ENCODE measurements around the gene SLIT2.

SLIT2 gene, protein sequence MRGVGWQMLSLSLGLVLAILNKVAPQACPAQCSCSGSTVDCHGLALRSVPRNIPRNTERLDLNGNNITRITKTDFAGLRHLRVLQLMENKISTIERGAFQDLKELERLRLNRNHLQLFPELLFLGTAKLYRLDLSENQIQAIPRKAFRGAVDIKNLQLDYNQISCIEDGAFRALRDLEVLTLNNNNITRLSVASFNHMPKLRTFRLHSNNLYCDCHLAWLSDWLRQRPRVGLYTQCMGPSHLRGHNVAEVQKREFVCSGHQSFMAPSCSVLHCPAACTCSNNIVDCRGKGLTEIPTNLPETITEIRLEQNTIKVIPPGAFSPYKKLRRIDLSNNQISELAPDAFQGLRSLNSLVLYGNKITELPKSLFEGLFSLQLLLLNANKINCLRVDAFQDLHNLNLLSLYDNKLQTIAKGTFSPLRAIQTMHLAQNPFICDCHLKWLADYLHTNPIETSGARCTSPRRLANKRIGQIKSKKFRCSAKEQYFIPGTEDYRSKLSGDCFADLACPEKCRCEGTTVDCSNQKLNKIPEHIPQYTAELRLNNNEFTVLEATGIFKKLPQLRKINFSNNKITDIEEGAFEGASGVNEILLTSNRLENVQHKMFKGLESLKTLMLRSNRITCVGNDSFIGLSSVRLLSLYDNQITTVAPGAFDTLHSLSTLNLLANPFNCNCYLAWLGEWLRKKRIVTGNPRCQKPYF (N-terminal part only)

DNA sequence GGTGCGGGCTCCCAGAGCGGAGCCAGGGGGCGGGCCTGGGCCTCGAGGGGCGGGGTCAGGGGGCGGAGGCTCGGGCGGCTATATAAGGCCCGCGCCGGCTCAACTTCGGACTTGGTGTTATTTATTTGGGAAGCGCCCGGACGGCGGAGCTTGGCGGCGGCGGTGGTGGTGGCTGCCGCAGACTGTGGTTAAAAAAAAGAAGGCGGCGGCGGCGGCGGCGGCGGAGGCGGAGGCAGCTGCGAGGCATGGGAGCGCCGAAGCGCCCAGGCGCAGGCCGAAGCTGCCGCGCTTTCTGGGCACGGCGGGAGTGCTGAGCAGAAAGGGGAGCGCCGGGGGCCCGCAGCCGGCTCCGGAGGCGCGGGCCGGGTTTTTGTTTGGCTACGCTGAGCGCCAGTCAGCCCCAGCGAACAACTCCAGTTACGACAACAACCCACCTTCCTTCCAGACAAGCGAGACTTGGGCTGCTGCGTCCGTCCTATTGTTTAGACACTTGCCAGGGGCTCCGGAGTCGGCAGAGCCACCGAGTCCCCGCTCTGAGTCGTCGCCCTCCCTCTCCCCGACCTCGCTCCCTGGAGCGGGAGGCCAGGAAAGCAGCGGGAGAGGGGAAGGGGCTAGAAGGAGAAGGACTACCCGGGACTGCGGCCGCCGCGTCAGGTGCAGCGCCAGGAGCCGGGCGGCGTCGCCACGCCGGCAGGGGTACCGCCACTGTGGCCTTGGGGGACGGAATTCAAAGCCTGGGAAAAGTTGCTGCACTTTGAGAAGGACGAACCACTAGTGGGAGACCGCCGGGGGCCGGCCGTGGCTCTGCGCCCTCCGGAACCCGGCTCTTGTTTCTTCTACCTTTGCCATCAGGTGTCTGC, at the start of gene SLIT2:
TSS of gene SLIT2 (plus strand) at position 110 of the 860 bp plus-strand sequence. CDS start 1,911 bp downstream, outside the sequence.
- peak; percentile 10 for DNase-seq

DNA sequence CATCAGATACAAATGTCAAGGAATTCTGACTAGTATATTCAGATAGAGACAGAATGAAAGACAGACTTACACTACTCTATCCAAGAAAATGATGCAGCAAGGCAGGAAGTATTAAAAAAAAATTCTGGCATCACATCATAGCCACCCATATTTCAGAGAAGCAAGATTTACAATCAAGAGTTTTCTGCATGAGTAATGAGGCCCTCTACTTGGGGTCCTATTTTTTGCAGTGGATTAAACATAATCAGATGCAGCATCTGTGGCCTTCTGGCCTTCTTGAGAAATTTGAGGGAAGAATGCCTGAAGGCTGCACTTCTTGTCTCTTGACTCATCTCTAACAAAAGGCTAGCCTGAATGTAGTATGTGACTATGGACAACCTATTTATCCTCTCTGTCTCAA, 48.2 kb upstream of the SLIT2 start:
- no peak for DNase-seq

DNA sequence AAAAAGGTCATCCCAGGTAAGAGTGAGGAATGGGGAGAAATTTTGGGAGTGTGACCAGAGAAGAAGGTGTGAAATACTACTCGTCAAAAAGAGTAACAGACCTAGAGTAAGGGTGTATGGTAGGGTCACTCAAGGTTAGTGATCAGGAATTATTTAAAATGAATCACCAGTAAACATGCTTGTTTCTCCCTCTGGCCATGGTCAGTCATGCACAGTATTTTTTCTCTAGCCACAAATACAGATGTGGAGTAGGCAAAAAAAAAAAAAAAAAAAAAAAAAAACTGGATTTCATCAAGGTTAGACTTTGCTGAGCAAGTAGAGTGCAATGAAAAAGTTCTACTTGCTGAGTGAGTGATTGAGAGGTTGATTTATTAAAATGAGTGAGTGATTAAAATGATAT, 34.2 kb upstream of the SLIT2 start:
- no peak for DNase-seq

DNA sequence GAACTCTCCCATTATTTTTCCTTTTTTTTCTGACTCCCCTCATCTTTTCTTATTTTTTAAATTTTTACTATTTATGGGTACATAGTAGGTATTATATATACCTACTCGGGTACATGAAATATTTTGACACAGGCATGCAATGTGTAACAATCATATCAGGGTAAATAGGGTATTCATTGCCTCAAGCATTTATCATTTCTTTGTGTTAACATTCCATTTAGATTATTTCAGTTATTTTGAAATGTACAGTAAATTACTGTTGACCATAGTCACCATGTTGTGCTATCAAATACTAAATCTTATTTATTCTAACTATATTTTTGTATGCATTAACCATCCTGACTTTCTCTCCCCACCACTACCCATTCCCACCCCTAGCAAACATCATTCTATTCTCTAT, 33.8 kb upstream of the SLIT2 start:
- DNase-seq, result no peak

DNA sequence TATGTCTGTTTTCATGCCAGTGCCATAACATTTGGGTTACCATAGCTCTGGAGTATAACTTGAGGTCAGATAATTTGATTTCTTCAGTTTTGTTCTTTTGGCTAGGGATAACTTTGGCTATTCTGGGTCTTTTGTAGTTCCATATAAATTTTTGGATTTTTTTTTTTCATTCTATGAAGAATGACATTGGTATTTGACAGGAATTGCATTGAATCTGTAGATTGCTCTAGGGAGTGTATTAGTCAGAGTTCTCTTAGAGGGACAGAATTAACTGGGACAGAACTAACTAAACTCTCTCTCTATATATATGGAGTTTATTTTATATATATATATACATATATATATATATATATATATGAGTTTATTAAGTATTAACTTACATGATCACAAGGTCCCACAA, 32.2 kb upstream of the SLIT2 start:
- no peak for DNase-seq

DNA sequence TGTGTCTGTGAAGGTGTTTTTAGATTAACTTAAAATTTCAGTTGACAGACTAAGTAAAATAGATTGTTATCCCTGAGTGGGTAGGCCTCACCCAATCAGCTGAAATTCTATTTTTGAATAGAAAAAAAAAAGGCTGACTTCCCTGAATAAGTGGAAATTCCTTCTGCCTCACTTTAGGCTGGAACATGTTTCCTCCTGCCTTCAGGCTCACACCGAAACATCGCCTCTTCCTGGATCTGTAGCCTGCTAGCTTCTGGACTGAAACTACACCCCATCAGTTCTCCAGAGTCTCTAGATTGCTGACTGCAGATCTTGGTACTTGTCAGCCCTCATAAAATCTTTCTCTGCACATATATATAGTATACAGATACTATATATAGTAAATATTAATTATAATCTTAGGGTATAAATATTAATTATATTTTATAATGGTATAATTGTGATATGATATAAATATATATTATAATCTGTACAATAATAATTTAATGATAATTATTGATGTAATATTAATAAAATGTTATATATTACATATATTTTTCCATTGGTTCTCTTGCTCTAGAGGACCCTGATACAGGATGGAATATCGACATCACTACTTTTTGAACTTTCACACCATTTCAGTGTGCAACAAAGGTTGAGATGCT, 13.7 kb upstream of the SLIT2 start:
- DNase-seq, result no peak

DNA sequence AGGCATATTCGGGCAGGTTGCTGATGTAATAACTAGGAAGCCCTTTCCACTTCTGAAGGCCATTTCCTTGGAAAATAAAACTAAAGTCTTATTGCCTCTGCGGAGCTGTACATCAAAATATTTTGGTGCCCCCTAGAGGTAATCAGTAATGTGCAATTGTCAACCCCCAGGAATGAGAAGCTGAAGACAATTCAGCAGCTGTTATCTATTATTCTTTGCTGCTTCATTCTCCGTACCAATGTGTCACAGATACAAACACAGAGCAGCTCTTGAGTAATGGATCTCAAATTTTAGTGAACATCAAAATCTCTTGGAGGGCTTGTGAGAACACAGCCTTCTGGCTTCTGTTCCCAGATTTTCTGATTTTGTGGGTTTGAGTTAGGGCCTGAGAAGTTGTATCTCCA, 3.5 kb upstream of the SLIT2 start:
- no peak for DNase-seq

DNA sequence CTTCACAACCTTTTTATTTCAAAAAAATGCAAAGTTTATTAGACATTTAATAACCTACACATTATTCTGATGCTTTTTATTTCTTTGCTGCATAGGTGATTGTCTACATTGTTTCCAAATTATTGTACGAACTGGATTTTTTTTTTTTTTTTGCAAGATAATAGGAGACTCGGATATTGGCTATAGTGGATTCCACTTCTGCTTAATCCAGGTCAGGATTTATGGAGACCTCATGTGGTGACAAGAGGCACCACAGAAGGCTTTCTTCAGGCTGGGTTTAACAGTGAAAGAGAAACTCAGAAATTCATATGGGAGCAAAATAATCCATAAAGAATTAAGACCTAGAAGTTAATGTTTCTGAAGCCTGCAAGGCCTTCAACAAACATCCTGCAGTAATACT, 2.4 kb upstream of the SLIT2 start:
- DNase-seq, result no peak

DNA sequence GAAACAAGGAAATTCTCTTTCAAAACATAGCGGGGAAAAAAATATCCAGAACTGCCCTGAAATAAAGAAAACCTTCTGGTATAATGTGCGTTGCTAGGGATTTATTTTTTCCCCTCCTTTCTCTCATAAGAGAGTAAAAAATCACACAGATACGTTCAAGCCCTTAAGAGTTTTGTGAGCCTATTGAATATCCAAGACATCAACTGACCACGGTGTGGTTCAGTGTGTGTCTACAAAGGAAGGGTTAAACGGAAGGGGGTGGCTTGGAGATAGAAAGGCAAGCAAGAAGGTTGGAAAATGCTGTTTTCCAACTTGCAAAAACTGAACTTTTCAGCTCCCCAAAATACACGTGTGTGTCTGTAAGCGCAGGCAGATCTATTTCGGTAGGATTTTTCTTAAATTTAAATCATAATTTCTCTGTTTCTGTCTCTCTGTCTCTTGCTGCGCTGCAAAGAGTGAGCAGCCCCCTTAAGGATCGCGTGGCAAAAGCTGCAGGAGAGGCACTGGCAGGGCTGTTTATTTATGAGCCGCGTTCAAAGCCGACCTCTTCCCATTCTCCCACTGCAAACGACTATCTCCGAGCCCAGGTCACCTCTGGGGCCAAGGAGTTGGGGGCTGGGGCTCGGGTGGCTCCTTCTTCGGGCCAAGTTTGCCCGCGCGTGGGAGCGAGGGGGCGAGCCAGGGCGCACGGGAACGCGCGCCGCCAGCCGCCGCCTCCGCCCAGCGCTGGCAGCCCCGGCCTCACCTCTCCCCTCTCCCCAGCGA, 492 bp upstream of the SLIT2 start:
- no peak for DNase-seq

DNA sequence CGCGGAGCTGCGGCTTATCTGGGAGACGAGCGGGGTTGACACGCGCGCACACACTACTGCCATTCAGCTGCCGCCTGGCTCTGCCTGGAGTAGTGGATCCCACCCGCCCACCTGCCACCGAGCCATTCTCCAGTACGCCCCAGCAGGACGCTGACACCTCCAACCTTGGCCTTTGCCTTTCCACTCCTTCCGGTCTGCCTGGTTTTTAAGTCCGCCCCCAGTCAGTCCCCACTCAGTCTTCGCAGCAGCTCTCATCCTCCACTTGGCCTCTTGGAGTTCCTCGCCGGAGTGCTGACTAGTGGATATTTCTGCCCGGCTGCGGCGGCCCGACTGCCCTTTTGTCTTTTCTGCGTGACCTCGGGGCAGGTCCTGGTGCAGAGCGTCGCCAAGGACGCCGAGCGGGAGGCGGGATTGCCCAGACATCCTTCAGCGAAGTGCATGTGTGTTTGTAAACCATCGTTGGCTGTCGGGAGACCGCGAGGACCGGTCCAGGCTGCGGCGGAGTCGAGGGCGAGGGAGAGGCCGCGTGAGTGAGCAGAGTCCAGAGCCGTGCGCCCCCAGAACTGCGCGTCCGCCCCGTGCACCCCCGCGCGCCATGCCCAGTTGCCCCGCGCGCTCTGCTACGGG, 1.1 kb downstream of the SLIT2 start:
- no peak for DNase-seq

DNA sequence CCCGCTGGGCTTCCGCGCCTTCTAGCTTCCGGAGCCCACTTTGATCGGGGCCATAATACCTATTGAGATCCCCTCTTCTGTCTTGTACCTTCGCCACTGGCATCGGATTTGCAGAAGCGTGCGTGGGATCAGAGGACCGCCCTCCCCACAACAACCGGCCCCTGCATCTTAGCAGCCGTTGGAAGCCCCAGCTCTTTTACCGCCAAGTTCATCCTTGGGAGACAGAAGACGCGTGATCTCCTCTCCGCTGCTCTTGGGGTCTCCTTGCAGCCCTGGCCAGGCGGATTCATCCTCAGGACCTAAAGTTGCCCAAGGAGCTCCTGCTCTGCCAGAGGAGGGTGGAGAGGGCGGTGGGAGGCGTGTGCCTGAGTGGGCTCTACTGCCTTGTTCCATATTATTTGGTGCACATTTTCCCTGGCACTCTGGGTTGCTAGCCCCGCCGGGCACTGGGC, 1.6 kb downstream of the SLIT2 start:
- DNase-seq, result no peak

DNA sequence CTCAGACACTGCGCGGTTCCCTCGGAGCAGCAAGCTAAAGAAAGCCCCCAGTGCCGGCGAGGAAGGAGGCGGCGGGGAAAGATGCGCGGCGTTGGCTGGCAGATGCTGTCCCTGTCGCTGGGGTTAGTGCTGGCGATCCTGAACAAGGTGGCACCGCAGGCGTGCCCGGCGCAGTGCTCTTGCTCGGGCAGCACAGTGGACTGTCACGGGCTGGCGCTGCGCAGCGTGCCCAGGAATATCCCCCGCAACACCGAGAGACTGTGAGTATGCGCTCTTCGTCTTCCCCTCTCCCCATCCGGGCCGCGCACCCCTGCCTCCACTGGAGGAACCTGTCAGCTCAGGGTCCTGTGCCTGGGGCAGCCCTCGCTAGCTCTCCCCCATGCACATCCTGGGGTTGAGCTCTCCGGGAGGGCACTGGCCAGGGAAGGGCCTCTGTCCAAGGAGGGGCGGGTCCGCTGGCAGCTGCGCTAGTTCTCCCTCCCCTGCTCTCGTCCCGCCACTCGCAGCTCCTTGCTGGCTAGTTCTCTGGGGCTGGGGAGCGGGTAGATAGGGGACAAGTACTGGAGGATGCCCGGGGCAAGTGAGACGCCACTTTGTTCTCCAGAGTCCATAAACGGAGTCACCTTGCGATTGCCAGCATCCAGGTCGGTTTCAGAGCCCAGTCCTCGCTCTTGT, 2.2 kb downstream of the SLIT2 start:
- DNase-seq, result no peak

DNA sequence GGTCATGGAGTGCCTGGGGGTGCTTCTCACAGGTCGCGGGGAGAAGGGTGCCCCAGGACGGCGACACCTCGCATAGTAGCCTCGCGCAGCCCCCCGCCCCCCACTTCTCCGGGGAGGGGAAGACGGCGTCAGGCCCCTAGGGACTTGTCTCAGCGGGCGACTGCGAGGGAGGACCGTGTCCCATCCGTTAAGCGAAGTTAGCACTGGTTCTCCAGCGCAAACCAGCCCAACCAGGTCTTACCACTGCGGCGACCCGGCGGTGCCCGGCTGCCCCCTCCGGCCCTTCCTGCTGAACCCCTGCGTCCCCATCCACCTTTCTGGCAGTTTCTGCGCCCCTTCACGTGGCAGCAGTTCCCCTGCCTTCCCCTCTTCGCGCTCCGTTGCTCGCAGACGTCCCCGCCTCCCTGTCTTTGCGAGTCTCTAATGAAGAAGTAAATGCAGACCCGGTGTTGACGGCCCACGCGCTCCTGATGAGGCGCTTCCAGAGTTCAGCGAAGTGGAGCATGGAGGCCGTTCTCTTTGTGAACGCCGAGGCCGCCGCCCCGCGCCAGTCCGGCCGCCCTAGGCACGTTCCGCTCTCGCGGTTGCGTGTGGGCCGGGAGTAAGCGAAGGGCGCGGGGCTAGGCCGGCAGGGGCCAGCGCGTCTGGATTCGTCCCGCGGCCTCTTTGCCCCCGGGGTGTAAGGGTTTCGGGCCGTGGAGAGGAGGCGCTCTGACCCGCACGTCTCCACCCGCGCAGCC, 3.0 kb downstream of the SLIT2 start:
- DNase-seq, result no peak

DNA sequence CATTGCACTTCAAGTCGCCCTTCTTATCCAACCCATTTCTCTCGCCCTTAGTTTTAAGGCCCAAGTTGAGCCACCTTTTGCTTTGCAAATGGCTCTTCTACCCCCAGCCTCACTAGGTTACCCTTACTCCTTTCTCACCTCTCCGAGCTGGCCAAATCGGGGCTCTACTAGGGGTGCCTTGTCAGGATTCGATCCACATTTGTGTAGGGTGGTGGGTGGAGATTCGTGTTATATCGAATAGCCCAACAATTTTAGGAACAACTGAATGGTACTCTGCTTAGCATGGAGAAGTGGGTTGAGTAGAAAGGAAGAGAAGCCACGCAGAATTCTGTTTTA, 3.5 kb downstream of the SLIT2 start:
- no peak for DNase-seq

DNA sequence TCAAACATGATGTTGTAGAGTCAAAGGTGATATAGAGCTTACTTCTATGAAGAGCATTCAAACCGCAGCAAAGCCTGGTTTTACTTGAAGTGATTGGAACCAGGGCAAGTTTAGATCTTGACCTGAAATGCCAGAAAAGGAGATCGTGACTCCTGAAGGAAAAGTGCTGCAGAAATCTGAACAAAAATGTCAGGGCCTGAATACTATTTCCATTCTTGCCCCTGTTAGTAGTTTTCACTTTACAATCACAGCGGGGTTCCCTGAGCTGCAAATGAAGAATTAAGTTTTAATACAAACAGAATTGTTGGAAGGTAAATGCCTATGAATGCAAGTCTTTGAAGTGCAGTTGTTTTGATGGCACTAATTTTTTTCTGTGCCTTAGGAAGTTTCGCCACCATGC, 4.1 kb downstream of the SLIT2 start:
- no peak for DNase-seq

DNA sequence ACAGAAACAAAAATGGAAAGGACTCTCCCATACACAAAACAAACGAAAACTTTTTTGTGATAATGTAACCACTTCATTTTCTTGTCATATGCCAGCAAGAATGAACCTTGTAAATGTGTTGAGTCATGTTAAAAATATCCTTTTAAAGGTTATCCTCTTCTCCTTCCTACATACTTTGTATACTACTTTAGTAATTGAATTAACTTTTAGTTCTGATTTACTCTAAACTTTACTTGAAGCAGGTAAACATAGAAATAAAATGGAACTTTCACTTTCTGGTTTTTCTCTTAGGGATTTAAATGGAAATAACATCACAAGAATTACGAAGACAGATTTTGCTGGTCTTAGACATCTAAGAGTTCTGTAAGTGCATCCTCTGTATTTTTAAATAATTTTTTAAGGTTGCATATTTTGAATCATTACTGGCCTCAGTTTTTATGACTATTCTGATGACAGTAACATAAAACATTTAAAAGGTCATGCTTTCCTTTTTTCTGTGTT, 4.7 kb downstream of the SLIT2 start:
- DNase-seq, result no peak

DNA sequence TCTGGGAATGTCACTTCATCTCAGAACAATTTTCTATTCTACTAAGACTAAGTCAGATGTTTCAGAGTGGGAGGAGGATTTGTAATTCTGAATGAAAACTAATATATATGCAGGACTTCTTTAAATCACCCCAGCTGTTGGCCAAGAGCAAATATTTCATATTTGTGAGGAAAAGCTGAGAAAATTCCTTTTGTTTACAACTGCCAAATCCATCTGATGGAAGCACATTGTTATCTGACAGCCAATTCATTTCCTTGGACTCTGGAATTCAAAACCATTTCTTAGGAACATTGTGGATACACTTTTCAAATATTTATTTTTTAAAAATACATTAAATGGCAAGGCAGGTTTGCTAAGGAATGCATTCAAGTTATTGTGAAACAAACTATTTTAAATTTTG, 8.0 kb downstream of the SLIT2 start:
- DNase-seq, result no peak

DNA sequence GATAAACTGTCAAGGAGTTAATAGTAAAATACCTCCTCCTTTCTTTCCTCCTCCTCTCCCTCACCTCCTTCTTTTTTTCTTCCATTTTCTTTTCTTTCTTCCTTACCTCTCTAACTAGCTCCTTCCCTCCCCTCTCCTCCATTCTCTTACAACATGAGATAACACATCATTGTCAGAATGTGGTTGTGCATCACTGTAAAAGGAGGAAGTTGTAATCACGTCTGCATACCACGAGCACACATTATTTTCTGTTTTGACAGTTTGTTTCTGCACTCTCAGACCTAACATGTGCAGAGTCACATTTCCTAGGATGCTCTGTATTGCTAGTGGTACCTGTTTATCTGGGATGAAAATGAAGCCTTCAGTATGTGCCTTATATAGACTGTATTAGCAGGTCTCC, 9.1 kb downstream of the SLIT2 start:
- DNase-seq, result no peak

DNA sequence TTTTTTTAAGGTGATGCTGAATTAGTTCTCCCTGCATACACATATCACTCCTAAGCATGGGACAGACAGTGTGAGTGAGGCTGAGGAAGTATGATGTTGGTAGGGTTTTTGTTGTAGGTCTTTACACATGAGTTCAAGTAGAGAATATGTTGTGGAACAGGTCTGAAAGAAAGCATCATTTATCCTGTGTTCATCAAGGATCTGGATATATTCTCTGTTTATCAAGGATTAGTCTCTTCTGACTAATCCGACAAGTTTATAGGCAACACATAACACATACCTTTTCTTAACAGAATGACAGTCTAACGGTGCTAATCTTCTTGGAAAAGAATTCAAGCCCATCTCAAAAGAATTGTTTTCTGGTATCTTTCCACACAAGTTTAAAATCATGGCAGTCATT, 10.5 kb downstream of the SLIT2 start:
- DNase-seq, result no peak

DNA sequence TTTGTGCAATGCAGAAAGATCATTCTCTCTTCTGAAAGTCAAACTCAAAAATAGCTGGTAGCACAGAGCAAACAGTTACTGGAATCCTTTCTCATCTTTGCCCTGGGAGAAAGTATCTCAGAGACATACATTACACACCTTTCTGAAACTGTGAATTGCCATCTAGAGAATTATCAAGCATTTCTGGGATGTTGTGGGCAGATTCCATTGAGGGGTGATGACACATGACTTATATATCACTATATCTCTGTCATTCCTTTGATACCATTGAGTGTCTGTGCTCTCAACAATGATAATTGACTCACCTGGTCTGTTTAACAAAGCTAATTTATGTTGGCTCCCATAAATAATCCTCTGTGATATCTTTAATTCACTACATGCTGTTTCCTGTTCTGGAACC, 13.0 kb downstream of the SLIT2 start:
- DNase-seq, result no peak
